ENCODE measurements around the gene ALPI.
A peak's percentile ranks its signal among the peaks of the same experiment; 100 is the strongest.

The ALPI gene

GRCh38 chr2:232465061-232465460 is 9.1 kb downstream of the ALPI start:
- DNase-seq: no peak

- DNase-seq: no peak
These were observed 10.3 kb downstream of the ALPI start for GRCh38 chr2:232466221-232466620.

- DNase-seq: no peak
These were observed 17.5 kb downstream of the ALPI start for GRCh38 chr2:232473467-232473890.

- DNase-seq: no peak
These were observed 20.1 kb downstream of the ALPI start for GRCh38 chr2:232476045-232476444.

GRCh38 chr2:232476791-232477190 is 20.8 kb downstream of the ALPI start:
- DNase-seq: no peak

GRCh38 chr2:232477751-232478510 is 22.0 kb downstream of the ALPI start:
- no peak for DNase-seq

GRCh38 chr2:232478571-232479340 is 22.8 kb downstream of the ALPI start:
- DNase-seq: peak; percentile 39

GRCh38 chr2:232479341-232480200 is 23.6 kb downstream of the ALPI start:
- no peak for DNase-seq

GRCh38 chr2:232480201-232481190 is 24.5 kb downstream of the ALPI start:
- DNase-seq: no peak

GRCh38 chr2:232481322-232482140 is 25.6 kb downstream of the ALPI start:
- DNase-seq: no peak

GRCh38 chr2:232482301-232483238 is 26.6 kb downstream of the ALPI start:
- DNase-seq: no peak

- no peak for DNase-seq
These were observed 27.5 kb downstream of the ALPI start for GRCh38 chr2:232483311-232483922.

GRCh38 chr2:232483923-232484627 is 28.1 kb downstream of the ALPI start:
- DNase-seq: no peak

GRCh38 chr2:232484628-232485347 is 28.8 kb downstream of the ALPI start:
- DNase-seq: no peak

- no peak for DNase-seq
These were observed 29.4 kb downstream of the ALPI start for GRCh38 chr2:232485348-232485756.

GRCh38 chr2:232485757-232486557 is 30.0 kb downstream of the ALPI start:
- DNase-seq: no peak
